CD4-positive, alpha-beta memory T cell (primary cell): ENCODE measurements around the gene ECE1. TPM values are rescaled to one million over a fixed set of nuclear protein-coding genes. Genes with fewer than 3 reads are reported as not detected.
"Not testable (repeated sequence)": the region's sequence is repeated elsewhere in the genome, so short reads cannot be mapped to it uniquely, and the experiment has no call there.

Experiments used
- CTCF ChIA-PET: fragments of 350-600 bp; sonication (Branson Sonifier 250); formaldehyde crosslinking; loops from one replicate; lab custom pipeline; 2021; ENCODE audit warnings: inconsistent platforms; ENCODE audit not compliant: partially characterized antibody; lab: Charles Lee
- POLR2A ChIA-PET: fragments of 350-600 bp; sonication (Branson Sonifier 250); formaldehyde crosslinking; loops from one replicate; lab custom pipeline; 2021; ENCODE audit not compliant: partially characterized antibody; lab: Charles Lee
- DNase-seq, 5 donors: peaks; one replicate each; pipeline versions ENCODE4 v3.0.0 to v3.0.0-alpha.2; 2020 to 2022; ENCODE audit warnings: mixed read lengths in 1 of 5
- H3K27ac ChIP-seq: one replicate; pipeline ENCODE4 v1.7.0; 2013; ENCODE audit warnings: low read depth, low read length
- H3K27me3 ChIP-seq: 2 replicates; pipeline ENCODE4 v1.7.0; 2013; ENCODE audit warnings: mild to moderate bottlenecking, low read length, moderate library complexity; ENCODE audit not compliant: insufficient read depth
- H3K36me3 ChIP-seq: 2 replicates; pipeline ENCODE4 v1.7.0; 2013; ENCODE audit warnings: mild to moderate bottlenecking, low read length, moderate library complexity; ENCODE audit not compliant: insufficient read depth
- H3K4me1 ChIP-seq: 2 replicates; pipeline ENCODE4 v1.7.0; 2013; ENCODE audit warnings: mild to moderate bottlenecking, low read length, moderate library complexity; ENCODE audit not compliant: insufficient read depth
- H3K4me3 ChIP-seq, 2 donors: one replicate each; pipeline ENCODE4 v1.7.0; 2013; ENCODE audit warnings: low read length in 2 of 2, mild to moderate bottlenecking in 1 of 2
- H3K9me3 ChIP-seq, 2 donors: one replicate each; pipeline ENCODE4 v1.7.0; 2013; ENCODE audit warnings: low read length in 2 of 2, control low read depth in 1 of 2; ENCODE audit not compliant: control insufficient read depth in 1 of 2
- H3K27ac Mint-ChIP-seq, 7 donors: one replicate each; pipeline ENCODE4 v1.8.0; 2020 to 2021; ENCODE audit warnings: mixed read lengths in 7 of 7, mild to moderate bottlenecking in 6 of 7, inconsistent platforms in 3 of 7, moderate library complexity in 3 of 7
- H3K27me3 Mint-ChIP-seq, 2 donors: one replicate each; pipeline ENCODE4 v1.8.0; 2020 to 2021; ENCODE audit warnings: mixed read lengths in 2 of 2
- H3K36me3 Mint-ChIP-seq, 2 donors: one replicate each; pipeline ENCODE4 v1.8.0; 2020 to 2021; ENCODE audit warnings: mixed read lengths in 2 of 2, inconsistent platforms in 1 of 2, mild to moderate bottlenecking in 1 of 2
- H3K4me1 Mint-ChIP-seq, 4 donors: one replicate each; pipeline ENCODE4 v1.8.0; 2020 to 2021; ENCODE audit warnings: mixed read lengths in 4 of 4, mild to moderate bottlenecking in 1 of 4
- H3K4me3 Mint-ChIP-seq, 8 donors: one replicate each; pipeline ENCODE4 v1.8.0; 2020 to 2021; ENCODE audit warnings: mixed read lengths in 8 of 8, mild to moderate bottlenecking in 7 of 8, moderate library complexity in 6 of 8, inconsistent platforms in 3 of 8
- H3K9me3 Mint-ChIP-seq, 8 donors: one replicate each; pipeline ENCODE4 v1.8.0; 2020 to 2021; ENCODE audit warnings: mixed read lengths in 8 of 8, mild to moderate bottlenecking in 5 of 8, inconsistent platforms in 3 of 8, moderate library complexity in 1 of 8
- intact Hi-C: fragments of 100-400 bp; cut with micrococcal nuclease; formaldehyde crosslinking; loops from one replicate; pipeline ENCODE4 v1.15.1; 2023
- polyA plus RNA-seq, 2 donors: library from polyadenylated mRNA; unstranded; fragments of 300-500 nt; fragmentation: Illumina TruSeq; gene quantifications; one replicate each; pipeline ENCODE4 v1.2.3, GENCODE V29; 2021
- total RNA-seq, 2 experiments: library from RNA; stranded (reverse); gene quantifications; one replicate each; pipeline ENCODE4 v1.2.3, GENCODE V29; 2021

ECE1 gene
- total and polyA plus RNA-seq, 4 experiments from 2014 or later = 10.0 to 104 (median 75.6) TPM

- Histone ChIP-seq H3K9me3 (no peaks in the 10 kb centered on the region), H3K4me3 (no peak overlapping the region), H3K27ac (no peak overlapping the region), H3K36me3 (peaks cover 58% of the 10 kb centered on the region), H3K4me1 (no peaks in the 10 kb centered on the region), H3K27me3 (no peaks in the 10 kb centered on the region)
- H3K27ac Mint-ChIP-seq = no peak overlapping the region
- no peak for DNase-seq
- intact Hi-C loops = loop anchor here (10.0 kb wide), 1 partner anchor 209 kb away; the partner anchor contains the start of gene NBPF3
- H3K36me3 Mint-ChIP-seq = peaks cover 46 to 77% of the 10 kb centered on the region in 2 donors
- no peaks in the 10 kb centered on the region for H3K9me3 Mint-ChIP-seq
- H3K4me3 Mint-ChIP-seq = no peak overlapping the region
- H3K4me1 Mint-ChIP-seq = peaks cover 0 to 2% (median 0%) of the 10 kb centered on the region in 4 donors
- POLR2A ChIA-PET = no interaction called here
- CTCF ChIA-PET = interaction anchor here (1.5 to 8.2 kb wide), 4 partner anchors 10 to 132 kb away, joined by 3 to 242 read pairs (median 40); no protein-coding TSS in a partner anchor
- no peaks in the 10 kb centered on the region for H3K27me3 Mint-ChIP-seq
These were observed 54.1 kb downstream of the ECE1 start for GRCh38 chr1:21236178-21236577.

- Histone ChIP-seq H3K27me3 (no peaks in the 10 kb centered on the region), H3K4me3 (no peak overlapping the region), H3K36me3 (peaks cover 54% of the 10 kb centered on the region), H3K9me3 (no peaks in the 10 kb centered on the region), H3K4me1 (no peaks in the 10 kb centered on the region), H3K27ac (no peak overlapping the region)
- H3K4me3 Mint-ChIP-seq = no peak overlapping the region
- intact Hi-C loops = loop anchor here (10.0 kb wide), 1 partner anchor 210 kb away; the partner anchor contains the start of gene NBPF3
- peaks cover 0 to 2% (median 0%) of the 10 kb centered on the region in 4 donors for H3K4me1 Mint-ChIP-seq
- ChIA-PET CTCF (interaction anchor here (1.0 to 8.2 kb wide), 9 partner anchors 11 to 133 kb away, joined by 3 to 242 read pairs (median 16); no protein-coding TSS in a partner anchor), POLR2A (no interaction called here)
- peak overlapping the region in 3 of 7 donors; percentile 3 to 83 (median 37) for H3K27ac Mint-ChIP-seq
- no peaks in the 10 kb centered on the region for H3K27me3 Mint-ChIP-seq
- peaks cover 46 to 75% of the 10 kb centered on the region in 2 donors for H3K36me3 Mint-ChIP-seq
- DNase-seq = no peak
- no peaks in the 10 kb centered on the region for H3K9me3 Mint-ChIP-seq
These were observed 55.5 kb downstream of the ECE1 start for GRCh38 chr1:21234779-21235178.

- H3K27me3 ChIP-seq = no peaks in the 10 kb centered on the region
- no peaks in the 10 kb centered on the region for H3K4me1 ChIP-seq
- no peak overlapping the region for H3K4me3 Mint-ChIP-seq
- H3K36me3 ChIP-seq = peaks cover 50% of the 10 kb centered on the region
- peaks cover 45 to 77% of the 10 kb centered on the region in 2 donors for H3K36me3 Mint-ChIP-seq
- no peaks in the 10 kb centered on the region for H3K9me3 ChIP-seq
- ChIA-PET CTCF (interaction anchor here (0.8 to 8.2 kb wide), 16 partner anchors 10 to 425 kb away, joined by 3 to 242 read pairs (median 8); no protein-coding TSS in a partner anchor), POLR2A (no interaction called here)
- intact Hi-C loops = loop anchor here (2.0 to 10.0 kb wide), 2 partner anchors 211 to 425 kb away; partner anchors contain the start of gene NBPF3
- peaks cover 0 to 2% (median 0%) of the 10 kb centered on the region in 4 donors for H3K4me1 Mint-ChIP-seq
- H3K27ac ChIP-seq = no peak overlapping the region
- H3K27ac Mint-ChIP-seq = peak overlapping the region in 2 of 7 donors; percentile 48 to 70
- H3K4me3 ChIP-seq = no peak overlapping the region
- no peaks in the 10 kb centered on the region for H3K27me3 Mint-ChIP-seq
- no peak for DNase-seq
- H3K9me3 Mint-ChIP-seq = no peaks in the 10 kb centered on the region
These were observed 56.8 kb downstream of the ECE1 start for GRCh38 chr1:21233490-21233889.

GRCh38 chr1:21232044-21232443 lies 58.2 kb downstream of the ECE1 start:
- POLR2A ChIA-PET = interaction anchor here (0.7 to 1.9 kb wide), 2 partner anchors 136 to 423 kb away, joined by 3 to 9 read pairs; no protein-coding TSS in a partner anchor
- intact Hi-C loops = loop anchor here (1.0 to 10.0 kb wide), 3 partner anchors 136 to 427 kb away; partner anchors contain the start of gene NBPF3
- peak in 4 of 5 donors; percentile 33 to 49 (median 39) for DNase-seq
- H3K27me3 ChIP-seq = no peaks in the 10 kb centered on the region
- no peaks in the 10 kb centered on the region for H3K9me3 ChIP-seq
- H3K4me1 ChIP-seq = no peaks in the 10 kb centered on the region
- H3K36me3 Mint-ChIP-seq = peaks cover 41 to 71% of the 10 kb centered on the region in 2 donors
- H3K4me3 ChIP-seq = no peak overlapping the region
- peaks cover 0 to 2% (median 0%) of the 10 kb centered on the region in 4 donors for H3K4me1 Mint-ChIP-seq
- H3K27ac ChIP-seq = no peak overlapping the region
- no peaks in the 10 kb centered on the region for H3K9me3 Mint-ChIP-seq
- no peak overlapping the region for H3K4me3 Mint-ChIP-seq
- peak overlapping the region in 4 of 7 donors; percentile 6 to 77 (median 44) for H3K27ac Mint-ChIP-seq
- H3K36me3 ChIP-seq = peaks cover 48% of the 10 kb centered on the region
- CTCF ChIA-PET = interaction anchor here (0.7 to 8.2 kb wide), 29 partner anchors 8 to 427 kb away, joined by 3 to 242 read pairs (median 5); no protein-coding TSS in a partner anchor
- no peaks in the 10 kb centered on the region for H3K27me3 Mint-ChIP-seq

GRCh38 chr1:21229246-21230000 lies 60.8 kb downstream of the ECE1 start:
- Histone ChIP-seq H3K27ac (no peak overlapping the region), H3K36me3 (peaks cover 48% of the 10 kb centered on the region), H3K27me3 (no peaks in the 10 kb centered on the region), H3K4me3 (no peak overlapping the region), H3K4me1 (no peaks in the 10 kb centered on the region), H3K9me3 (no peaks in the 10 kb centered on the region)
- no peak for DNase-seq
- Mint-ChIP-seq H3K27ac (no peak overlapping the region), H3K4me1 (peaks cover 0 to 2% (median 0%) of the 10 kb centered on the region in 4 donors), H3K27me3 (no peaks in the 10 kb centered on the region), H3K9me3 (no peaks in the 10 kb centered on the region), H3K4me3 (no peak overlapping the region), H3K36me3 (peaks cover 36 to 59% of the 10 kb centered on the region in 2 donors)
- intact Hi-C loops = no loop called here
- ChIA-PET POLR2A (no interaction called here), CTCF (interaction anchor here (8.2 kb wide), 1 partner anchor 139 kb away, joined by 242 read pairs; no protein-coding TSS in a partner anchor)

GRCh38 chr1:21228224-21228623 lies 62.0 kb downstream of the ECE1 start:
- CTCF ChIA-PET = interaction anchor here (8.2 kb wide), 1 partner anchor 140 kb away, joined by 242 read pairs; no protein-coding TSS in a partner anchor
- H3K9me3 Mint-ChIP-seq, H3K27me3 Mint-ChIP-seq, POLR2A ChIA-PET, H3K4me1 ChIP-seq, DNase-seq, H3K27me3 ChIP-seq, H3K4me1 Mint-ChIP-seq, H3K27ac ChIP-seq, intact Hi-C loops, H3K9me3 ChIP-seq, H3K4me3 ChIP-seq, H3K4me3 Mint-ChIP-seq: not testable (repeated sequence)
- peaks cover 35 to 60% of the 10 kb centered on the region in 2 donors for H3K36me3 Mint-ChIP-seq
- H3K27ac Mint-ChIP-seq = peak overlapping the region in 1 of 7 donors; percentile 4
- H3K36me3 ChIP-seq = peaks cover 50% of the 10 kb centered on the region

GRCh38 chr1:21225065-21225464 lies 65.2 kb downstream of the ECE1 start:
- Histone ChIP-seq H3K27ac (no peak overlapping the region), H3K9me3 (no peaks in the 10 kb centered on the region), H3K4me3 (no peak overlapping the region), H3K36me3 (peaks cover 56% of the 10 kb centered on the region), H3K4me1 (no peaks in the 10 kb centered on the region), H3K27me3 (no peaks in the 10 kb centered on the region)
- Mint-ChIP-seq H3K36me3 (peaks cover 34 to 58% of the 10 kb centered on the region in 2 donors), H3K27me3 (no peaks in the 10 kb centered on the region), H3K9me3 (no peaks in the 10 kb centered on the region), H3K4me1 (peaks cover 0 to 2% (median 0%) of the 10 kb centered on the region in 4 donors), H3K4me3 (peak overlapping the region in 1 of 8 donors; percentile 38), H3K27ac (peak overlapping the region in 1 of 7 donors; percentile 68)
- ChIA-PET POLR2A (interaction anchor here (0.7 kb wide), 1 partner anchor 43 kb away, joined by 3 read pairs; no protein-coding TSS in a partner anchor), CTCF (interaction anchor here (1.1 to 3.4 kb wide), 4 partner anchors 8 to 143 kb away, joined by 3 to 16 read pairs (median 8); no protein-coding TSS in a partner anchor)
- DNase-seq = no peak
- intact Hi-C loops = no loop called here
